CD4-positive, alpha-beta T cell treated with Interleukin-17A for 1 hour (primary cell): Measurements from ENCODE around the gene MAPRE3.
"Not testable (repeated sequence)": the region's sequence is repeated elsewhere in the genome, so short reads cannot be mapped to it uniquely, and the experiment has no call there.

Source experiments
- DNase-seq: peaks from one replicate; pipeline ENCODE4 v3.0.0-alpha.2; 2020

The MAPRE3 gene

DNA sequence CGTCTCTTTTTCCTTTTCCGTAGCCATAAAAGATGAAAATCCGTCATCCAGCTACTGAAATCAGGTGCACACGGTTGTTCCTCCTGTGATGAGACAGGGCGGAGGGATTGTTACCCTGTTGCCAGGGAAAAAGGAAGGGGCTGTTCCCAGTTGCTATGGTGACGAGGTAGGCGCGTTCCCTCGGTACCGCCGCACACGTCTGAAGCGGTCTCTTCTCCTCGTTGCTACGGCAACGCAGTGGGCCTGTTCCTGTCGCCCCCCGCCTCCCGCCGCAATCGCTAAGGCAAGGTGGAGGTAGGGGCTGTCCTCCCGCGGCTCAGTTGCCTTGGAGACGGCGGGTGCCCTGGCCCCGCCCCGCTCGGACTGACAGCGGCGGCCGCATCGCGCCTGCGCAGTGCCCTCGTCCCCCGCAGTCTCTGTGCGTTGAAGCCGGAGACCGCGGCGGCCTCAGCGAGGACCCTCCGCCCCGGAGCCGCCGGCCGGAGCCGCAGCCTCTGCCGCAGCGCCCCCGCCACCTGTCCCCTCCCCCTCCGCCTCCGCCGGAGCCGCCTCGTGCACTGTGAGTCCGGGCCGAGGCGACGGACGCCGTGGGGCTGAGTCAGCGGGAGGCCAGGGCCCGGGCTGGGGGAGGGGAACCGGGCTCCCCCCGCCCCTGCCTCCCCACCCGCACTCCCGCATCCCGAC lies at the start of gene MAPRE3:
Gene MAPRE3 (plus strand): TSS at position 394 of the 684 bp plus-strand sequence. CDS start 51,582 bp downstream, outside the sequence.
- peak; percentile 91 for DNase-seq

GRCh38 chr2:26921323-26921722 lies 49.1 kb upstream of the MAPRE3 start:
- no peak for DNase-seq

DNA sequence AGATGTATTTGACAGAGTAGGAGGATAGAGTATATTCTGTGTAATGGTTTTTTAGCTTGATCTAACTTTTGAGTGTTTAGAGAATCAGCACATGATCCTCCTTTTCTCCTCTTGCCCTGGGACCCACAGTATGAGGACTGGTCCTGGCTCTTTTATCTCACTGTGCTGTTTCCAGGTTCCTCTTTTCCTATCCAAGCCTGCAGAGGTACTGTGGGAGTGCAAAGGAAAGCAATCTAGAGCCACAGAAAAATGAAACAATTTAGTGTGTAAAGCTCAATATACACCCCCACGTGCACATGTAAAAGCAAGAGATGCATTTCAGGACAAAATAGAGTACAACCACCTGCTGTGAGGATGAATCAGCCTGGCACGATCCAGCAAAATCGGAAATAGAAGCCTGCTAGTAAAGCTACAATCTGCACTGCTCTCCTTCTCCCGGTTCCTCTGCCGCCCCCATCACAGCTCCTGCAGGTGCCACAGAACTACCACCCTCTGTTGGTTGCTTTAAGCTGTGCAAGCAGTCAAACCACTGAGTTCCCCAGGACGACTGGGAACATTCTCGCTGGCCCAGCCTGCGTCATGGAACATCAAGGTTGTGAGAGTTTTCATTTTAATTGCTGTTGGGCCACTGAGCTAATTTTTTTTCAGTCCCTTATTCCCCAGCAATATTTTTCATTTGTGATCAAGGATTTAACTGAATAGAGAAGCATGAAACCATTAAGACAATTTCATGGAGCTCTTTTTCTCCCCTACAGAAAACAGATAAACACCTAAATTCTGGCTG lies 47.8 kb upstream of the MAPRE3 start:
- DNase-seq = peak; percentile 26

- not testable (repeated sequence) for DNase-seq
Measured at GRCh38 chr2:26923189-26923466, 47.3 kb upstream of the MAPRE3 start.

DNA sequence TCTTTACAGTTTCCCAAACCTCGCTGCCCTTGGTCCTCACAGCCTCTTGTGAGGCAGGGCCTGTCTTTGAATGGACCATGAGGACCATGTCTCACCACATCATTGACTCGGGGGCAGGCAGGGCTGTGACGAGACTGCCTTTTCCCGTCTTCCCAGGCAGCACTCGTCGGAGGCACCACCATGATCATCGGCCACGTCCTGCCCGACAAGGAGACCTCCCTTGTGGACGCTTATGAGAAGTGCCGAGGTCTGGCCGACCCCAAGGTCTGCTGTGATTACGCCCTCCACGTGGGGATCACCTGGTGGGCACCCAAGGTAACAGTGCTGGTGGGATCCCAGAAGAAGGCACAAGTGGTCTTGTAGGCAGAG lies 45.7 kb upstream of the MAPRE3 start:
- DNase-seq = no peak

DNA sequence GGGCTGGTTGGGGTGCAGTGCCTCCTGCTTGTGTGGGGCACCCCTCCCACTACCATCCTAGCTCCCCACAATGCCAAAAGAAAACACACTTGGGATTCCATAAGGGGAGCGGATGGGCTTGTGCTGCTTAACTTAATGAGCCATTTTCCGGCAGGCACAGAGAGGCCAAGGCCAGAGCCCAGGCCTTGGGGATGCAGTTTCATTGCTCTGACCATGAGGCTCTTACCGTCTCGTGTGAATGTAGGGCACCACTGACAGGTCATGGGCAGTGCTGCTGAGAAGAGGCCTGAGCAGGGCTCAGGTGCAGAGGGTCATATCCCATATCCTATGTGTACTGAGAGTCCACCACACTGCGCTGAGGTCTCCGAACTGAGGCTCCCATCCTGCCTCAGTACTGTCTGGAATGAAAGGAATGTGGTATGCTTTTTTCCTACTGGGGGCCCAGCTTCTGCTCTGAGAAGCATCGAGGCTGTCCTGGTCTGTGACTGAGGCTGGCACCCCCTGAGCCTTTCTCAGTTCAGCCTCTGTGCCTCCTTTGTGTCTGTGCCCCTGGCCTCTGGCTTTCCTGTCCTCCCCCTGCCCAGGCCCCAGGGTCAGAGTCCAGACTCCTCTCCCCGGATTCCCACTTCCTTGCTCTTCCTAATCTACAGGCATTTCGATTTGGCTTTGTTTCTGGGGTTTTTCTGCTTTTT lies 45.2 kb upstream of the MAPRE3 start:
- no peak for DNase-seq

DNA sequence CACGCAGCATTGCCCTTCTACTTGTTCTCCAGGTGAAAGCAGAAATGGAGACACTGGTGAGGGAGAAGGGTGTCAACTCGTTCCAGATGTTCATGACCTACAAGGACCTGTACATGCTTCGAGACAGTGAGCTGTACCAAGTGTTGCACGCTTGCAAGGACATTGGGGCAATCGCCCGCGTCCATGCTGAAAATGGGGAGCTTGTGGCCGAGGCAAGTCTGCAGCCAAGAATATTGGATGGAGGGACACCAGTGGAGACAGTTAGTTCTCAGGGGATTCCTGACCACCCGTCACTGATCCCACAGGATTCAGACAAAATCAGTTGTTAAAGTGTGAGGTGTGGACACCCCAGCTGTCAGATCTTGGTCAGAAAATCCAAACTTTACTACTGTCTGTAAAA lies 43.2 kb upstream of the MAPRE3 start:
- DNase-seq = no peak

GRCh38 chr2:26932974-26933373 lies 37.5 kb upstream of the MAPRE3 start:
- DNase-seq = no peak

- DNase-seq = no peak
Measured at GRCh38 chr2:26933431-26934334, 36.8 kb upstream of the MAPRE3 start.

DNA sequence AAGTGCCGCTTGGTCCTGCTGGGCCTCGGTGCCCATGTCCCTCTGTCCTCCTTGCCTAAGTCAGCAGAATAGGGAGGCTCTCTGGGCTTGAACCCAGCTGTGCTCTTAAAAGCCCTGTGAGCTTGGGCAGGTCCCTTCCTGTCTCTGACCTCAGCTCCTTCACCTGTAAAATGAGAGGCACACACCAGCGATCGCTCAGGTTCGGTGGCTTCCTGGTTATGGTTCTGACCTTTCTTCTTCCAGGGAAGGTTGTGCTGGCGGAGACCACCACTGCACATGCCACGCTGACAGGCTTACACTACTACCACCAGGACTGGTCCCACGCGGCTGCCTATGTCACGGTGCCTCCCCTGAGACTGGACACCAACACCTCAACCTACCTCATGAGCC lies 36.1 kb upstream of the MAPRE3 start:
- no peak for DNase-seq

GRCh38 chr2:26934985-26935384 lies 35.5 kb upstream of the MAPRE3 start:
- no peak for DNase-seq

- no peak for DNase-seq
Measured at GRCh38 chr2:26936855-26937254, 33.6 kb upstream of the MAPRE3 start.

DNA sequence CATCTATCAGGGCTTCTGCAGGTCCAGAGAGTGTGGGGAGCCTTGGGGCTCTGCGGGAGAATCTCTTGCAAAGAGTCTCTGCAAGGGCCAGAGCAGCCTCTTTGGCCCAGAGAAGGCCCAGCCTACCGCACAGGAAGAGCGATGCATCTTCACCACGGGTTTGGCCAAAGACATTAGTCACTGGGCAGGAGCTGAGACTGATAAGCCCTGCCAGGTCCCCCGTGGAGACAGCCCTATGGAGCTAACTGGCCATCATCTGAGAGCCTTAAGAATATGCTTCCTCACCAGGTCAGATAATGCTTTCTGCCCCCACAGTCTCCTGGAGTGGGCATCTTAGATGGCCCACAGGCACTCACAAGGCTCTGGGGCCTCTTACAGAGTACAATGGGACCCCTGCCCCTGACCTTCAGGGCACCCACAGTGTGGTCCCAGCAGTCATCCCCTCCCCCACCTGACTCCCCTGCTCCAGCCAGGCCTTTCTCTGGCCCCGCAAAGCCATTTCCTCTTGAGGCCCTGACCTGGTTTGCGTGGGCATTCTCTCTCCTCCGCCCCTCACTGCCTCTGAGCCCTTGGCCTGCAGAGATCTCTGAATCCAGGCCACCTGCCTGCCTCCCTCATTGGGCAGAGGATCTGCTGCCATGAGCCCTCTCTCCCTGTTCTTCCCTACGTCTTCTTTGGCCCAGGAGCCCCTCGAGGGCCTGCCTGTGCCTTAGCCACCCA lies 31.9 kb upstream of the MAPRE3 start:
- no peak for DNase-seq

DNA sequence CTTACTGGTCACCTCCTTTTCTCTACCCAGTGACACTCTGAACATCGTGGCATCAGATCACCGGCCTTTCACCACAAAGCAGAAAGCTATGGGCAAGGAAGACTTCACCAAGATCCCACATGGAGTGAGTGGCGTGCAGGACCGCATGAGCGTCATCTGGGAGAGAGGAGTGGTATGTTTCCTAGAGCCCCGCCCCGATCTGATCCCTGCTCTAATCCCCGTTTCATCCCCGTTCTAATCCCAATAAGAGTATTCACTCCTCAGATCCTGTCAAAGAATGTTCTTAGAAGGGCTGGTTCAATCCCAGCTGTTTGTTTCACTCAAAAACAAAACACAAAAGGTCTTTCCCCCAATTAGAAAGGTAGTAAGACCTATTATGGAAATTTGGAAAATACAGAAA lies 30.4 kb upstream of the MAPRE3 start:
- DNase-seq = no peak

DNA sequence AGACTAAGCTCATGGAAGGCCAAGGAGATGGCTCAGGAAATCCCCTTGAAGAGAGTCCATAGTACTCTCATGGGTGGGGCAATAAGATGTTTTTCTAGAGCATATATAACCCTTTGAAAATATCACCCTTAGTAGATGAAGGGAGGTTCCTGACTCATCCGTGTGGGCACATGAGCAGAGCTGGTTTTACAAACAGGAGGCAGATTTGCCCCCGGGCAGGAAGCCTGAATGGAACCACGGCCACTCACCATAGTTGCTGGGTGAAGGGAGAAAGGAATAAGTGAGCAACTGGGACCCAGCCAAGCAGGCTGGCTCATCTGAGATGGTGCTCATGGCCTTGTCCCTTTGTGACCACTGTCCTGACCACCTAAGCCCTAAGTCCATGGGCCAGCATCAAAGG lies 29.0 kb upstream of the MAPRE3 start:
- DNase-seq = no peak

DNA sequence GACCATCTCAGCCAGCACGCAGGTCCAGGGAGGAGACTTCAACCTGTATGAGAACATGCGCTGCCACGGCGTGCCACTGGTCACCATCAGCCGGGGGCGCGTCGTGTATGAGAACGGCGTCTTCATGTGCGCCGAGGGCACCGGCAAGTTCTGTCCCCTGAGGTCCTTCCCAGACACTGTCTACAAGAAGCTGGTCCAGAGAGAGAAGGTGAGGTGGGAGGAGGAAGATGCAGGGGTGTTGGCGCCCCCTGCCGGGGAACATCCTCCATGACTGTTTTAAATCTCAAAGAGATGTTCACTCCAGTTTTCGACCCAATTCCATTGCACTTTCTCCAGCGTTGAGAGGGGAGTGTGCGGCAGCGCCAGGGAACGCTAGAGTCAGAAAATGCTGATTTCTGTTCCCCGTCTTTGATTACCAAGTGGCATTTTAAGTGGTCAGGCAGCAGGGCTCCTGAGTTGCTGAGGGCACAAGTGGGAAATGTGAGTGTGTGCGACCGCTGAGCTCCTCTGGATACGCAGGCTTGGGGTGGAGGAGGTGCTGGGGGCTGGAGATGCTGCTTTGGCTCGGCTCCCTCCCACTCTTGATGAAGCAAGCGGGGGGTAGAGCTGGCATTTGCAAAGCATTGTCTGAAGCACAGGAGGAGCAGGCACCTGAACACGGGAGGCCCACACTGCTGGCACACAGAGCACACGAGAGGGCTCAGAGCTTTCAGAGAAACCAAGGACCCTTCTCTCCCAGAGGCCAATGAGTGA lies 27.7 kb upstream of the MAPRE3 start:
- peak; percentile 50 for DNase-seq

GRCh38 chr2:26945991-26946750 lies 24.3 kb upstream of the MAPRE3 start:
- DNase-seq = no peak

DNA sequence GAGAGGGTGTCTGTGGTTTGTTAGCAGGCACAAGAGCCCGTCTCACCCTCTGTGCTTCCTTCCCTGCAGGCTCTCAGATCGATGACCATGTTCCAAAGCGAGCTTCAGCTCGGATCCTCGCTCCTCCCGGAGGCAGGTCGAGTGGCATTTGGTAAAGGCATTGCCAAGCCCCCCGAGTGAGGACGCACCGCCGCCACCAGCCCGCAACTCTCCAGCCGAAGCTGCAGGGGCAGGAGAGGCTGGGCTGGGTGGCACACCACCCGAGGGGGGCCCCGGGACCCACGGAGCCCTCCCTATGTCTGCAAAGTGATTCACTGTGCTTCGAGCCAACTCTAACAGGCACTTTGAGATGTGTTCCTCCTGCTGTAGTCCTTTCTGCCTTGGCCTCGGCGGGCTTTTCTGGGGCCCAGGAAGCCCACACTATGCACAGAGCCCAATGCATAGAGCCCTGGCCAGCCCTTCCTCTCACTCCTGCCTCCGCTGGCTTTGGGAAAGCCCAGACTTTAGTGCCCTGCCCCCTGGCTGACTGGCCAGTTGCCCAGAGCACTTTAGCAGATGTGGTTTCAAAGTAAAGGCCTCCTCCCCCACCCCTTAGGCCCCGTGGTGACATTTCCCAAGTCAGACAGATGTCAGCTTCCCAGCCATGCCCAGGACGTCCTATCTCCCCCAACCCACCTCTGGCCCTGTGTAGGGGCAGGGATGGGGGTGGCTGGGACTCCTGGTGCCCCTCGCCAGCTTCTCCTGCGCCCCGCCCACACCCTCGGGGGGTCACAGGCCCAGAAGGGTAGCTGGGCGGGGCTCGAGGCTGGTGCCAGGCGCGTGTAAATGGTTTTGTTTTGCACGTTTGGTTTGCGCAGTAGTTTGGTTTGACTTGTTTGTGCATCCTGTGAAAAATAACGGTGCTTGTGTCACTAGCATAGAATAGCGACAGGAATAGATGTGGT lies 23.3 kb upstream of the MAPRE3 start:
- DNase-seq = no peak

DNA sequence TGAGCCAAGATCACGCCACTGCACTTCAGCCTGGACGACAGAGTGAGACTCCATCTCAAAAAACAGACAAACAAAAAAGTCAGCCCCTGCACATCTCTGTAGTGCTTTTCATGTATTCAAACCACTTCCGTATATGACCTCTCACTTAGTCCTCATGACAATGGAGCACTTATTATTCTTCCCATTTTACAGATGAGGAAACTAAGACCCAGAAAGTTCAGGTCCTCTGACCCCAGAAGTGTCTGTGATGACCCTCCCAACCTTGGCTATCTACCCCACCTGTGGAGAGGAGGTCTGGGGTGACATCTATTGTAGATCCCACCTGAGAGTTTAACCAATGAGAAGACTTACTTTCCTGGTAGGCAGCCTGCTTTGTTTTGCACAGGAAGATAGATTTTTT lies 21.6 kb upstream of the MAPRE3 start:
- DNase-seq = no peak

DNA sequence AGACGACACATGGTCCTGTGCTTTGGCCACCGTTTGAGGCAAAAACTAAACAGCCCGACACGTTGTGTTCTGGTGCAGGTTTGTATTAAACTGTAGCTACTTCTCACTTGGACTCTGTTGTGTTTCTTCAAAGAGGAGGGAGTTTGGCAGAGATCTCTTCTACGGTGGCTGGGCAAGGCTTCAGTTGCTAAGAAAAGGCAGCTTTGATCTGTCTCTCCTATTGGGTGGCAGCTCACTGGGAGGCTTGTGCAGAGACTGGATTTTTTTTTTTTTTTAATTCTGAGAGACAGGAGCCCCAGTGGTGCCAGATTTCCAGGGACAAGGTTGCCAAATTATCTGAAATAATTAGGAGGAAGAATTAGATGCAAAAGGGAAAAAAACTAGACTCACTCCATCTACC lies 20.2 kb upstream of the MAPRE3 start:
- no peak for DNase-seq
